Erythroblast (primary cell): ENCODE results near the gene HNRNPUL1.
"Not testable (repeated sequence)": the region's sequence is repeated elsewhere in the genome, so short reads cannot be mapped to it uniquely, and the experiment has no call there.

Experiments used
- DNase-seq, 2 experiments: peaks; one replicate each; lab custom pipeline; 2025; lab: John Stamatoyannopoulos, UW
- GATA1 ChIP-seq: IDR thresholded peaks from 2 replicates; pipeline ENCODE4 v1.6.1; 2011; ENCODE audit warnings: low read depth, mild to moderate bottlenecking, control low read depth, low read length, moderate library complexity
- POLR2A ChIP-seq: IDR thresholded peaks from 2 replicates; pipeline ENCODE4 v1.6.1; 2011; ENCODE audit warnings: mild to moderate bottlenecking, low read length

Gene HNRNPUL1

GRCh38 chr19:41344162-41344561, 80.0 kb downstream of the HNRNPUL1 start:
- TF ChIP-seq GATA1 (no peak), POLR2A (no peak)
- DNase-seq: no peak

GRCh38 chr19:41346916-41347315, 82.7 kb downstream of the HNRNPUL1 start:
- DNase-seq: not testable (repeated sequence)

GRCh38 chr19:41350735-41351338, 86.7 kb downstream of the HNRNPUL1 start:
- TF ChIP-seq GATA1: no peak
- peak; percentile 57 to 65 for DNase-seq

- TF ChIP-seq GATA1 (no peak), POLR2A (peak; percentile 50)
- DNase-seq: peak; percentile 60 to 73
Measured at GRCh38 chr19:41351339-41352245, 87.4 kb downstream of the HNRNPUL1 start.

DNA sequence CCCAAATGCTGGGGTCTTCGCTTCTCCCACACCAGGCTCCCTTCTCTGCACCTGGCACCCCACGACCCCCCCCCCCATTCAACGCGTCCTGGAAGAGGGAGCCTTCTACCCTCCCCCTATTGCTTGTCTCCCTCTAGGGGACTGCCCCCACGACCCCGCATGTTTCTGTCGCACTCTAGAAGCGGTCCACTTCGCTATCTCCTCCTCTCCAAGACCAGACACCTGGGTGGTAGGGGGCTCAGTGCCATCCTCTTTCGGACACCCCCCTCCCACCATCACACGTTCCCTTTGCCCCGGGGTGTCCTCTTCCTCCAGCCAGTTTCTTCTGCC, 88.1 kb downstream of the HNRNPUL1 start:
- no peak for TF ChIP-seq GATA1
- TF ChIP-seq POLR2A: no peak
- DNase-seq: no peak

DNA sequence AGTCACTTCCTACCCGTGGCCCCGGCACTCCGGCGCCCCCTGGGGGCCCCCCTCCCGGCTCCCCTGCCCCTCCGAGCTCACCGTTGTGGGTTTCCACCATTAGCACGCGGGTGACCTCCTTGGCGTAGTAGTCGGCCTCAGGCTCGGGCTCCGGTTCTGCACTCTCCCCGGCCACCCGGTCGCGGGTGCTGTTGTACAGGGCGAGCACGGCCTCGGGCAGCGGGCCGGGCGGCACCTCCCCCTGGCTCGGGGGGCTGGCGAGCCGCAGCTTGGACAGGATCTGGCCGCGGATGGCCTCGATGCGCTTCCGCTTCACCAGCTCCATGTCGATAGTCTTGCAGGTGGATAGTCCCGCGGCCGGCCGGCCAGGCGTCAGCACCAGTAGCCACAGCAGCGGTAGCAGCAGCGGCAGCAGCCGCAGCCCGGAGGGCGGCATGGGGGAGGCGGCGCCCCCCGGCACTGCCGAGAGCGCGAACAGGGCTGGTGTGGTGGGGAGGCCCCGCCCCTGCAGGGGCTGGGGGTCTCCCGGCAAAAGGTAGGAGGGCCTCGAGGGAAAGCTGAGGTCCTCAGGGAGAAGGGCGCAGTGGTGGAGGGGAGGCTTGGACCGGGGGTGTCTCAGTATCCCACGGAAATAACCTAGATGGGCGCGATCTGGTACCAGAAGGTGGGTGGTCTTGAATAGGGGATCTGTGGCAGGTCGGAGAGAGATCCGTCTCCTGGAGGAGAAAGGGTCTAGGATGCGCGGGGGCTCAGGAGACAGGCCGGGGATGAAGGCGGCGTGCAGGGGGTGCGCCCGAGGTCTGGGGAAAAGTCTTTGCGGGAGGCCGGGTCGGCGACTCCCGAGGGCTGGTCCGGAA, 88.7 kb downstream of the HNRNPUL1 start:
- TF ChIP-seq GATA1 (no peak), POLR2A (no peak)
- DNase-seq: peak; percentile 69 to 82

GRCh38 chr19:41353466-41354342, 89.5 kb downstream of the HNRNPUL1 start, which contains the start of gene TGFB1:
TSS of gene TGFB1 (minus strand) at chr19:41353922. CDS start at chr19:41353044, 878 bp downstream.
- TF ChIP-seq POLR2A (peak; percentile 60), GATA1 (no peak)
- peak; percentile 86 to 91 for DNase-seq

DNA sequence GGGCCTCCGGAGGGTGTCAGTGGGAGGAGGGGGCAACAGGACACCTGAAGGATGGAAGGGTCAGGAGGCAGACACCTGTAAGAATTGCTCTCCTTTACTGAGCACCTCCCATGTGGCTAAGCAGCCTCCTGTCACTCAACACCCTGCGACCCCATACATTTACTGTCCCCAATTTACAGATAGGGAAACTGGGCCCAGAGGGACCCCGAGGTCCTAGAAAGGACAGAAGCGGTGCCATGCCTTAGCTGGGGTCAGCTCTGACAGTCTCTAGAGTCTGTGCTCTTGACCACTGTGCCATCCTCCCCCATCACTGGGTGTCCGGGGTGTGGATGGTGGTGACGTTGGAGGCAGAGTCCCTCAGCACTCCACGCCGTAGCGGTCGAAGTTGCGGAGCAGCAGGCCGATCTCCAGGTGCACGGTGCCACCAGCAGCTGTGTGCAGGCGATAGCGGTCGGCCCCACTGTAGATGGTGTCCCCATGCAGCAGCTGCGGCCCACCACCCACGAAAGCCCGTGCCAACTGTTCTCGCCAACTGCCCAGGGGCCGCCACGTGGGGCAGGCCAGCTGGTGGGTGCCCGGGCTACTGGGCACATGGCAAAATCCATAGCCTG, 90.3 kb downstream of the HNRNPUL1 start:
- DNase-seq: no peak
- TF ChIP-seq GATA1 (no peak), POLR2A (no peak)

DNA sequence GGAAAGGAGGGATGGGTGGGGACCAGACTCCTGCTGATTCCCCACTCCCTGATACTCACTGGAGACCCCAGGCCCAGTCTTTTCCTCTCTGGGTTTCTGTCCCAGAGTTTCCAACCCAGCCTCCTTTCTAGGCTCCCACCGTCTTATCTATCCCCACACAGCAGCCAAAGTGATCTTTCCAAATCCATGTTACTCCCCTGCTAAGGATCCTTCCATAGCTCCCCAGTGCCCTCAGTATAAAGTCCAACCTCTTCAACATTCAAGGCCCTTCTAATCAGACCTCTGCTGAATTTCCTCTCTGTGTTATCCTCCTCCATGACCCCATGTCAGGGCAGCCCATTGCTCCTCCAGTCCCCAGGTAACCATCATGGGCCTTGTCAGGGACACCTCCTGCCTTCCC, 90.9 kb downstream of the HNRNPUL1 start:
- TF ChIP-seq POLR2A: no peak
- no peak for TF ChIP-seq GATA1

DNA sequence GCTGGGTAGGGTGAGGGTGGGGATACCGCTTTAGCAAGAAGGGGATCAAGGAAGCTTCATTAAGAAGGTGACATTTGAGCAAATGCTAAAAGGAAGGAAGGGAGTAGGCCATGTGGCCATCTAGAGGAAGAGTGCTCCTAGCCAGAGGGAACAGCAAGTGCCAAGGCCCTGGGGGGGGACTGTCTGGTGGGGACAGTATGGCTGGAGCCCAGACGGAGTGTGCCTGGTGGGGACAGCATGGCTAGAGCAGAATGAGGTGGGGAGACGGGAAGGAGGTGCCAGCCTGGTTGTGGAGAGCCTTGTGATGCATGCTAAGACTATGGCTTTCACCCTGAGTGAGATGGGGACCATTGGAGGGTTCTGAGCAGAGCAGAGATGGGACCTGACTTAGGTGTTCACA, 91.6 kb downstream of the HNRNPUL1 start:
- DNase-seq: no peak
- TF ChIP-seq GATA1 (no peak), POLR2A (no peak)

More for the DNA sequence above, 90.9 kb downstream of the HNRNPUL1 start:
- no peak for DNase-seq

- no peak for TF ChIP-seq POLR2A
- TF ChIP-seq GATA1: no peak
Measured at GRCh38 chr19:41356984-41357739, 93.0 kb downstream of the HNRNPUL1 start.

More at GRCh38 chr19:41356984-41357739, 93.0 kb downstream of the HNRNPUL1 start:
- DNase-seq: no peak
